HCT116 (cell line): ENCODE measurements around the gene STK32B. TPM values are rescaled to one million over a fixed set of nuclear protein-coding genes. Genes with fewer than 3 reads are reported as not detected.

Experiments
- ATAC-seq: fragments of 200-7000 bp; cut with Tn5 transposase; 2 replicates; pipeline ENCODE4 v1.9.1; 2020; ENCODE audit warnings: mild to moderate bottlenecking, moderate library complexity
- BruUV-seq: library from RNA; stranded (reverse); fragments of 400-500 nt; replicated peaks from 2 replicates; lab custom pipeline; 2021; lab: Mats Ljungman, UMichigan
- CTCF ChIA-PET: fragments of 300-600 bp; sonication (Branson Sonifier 250); formaldehyde crosslinking; loops from one replicate; lab custom pipeline; 2021; ENCODE audit warnings: antibody characterized with exemption; lab: Charles Lee
- POLR2A ChIA-PET: fragments of 300-600, 350-600 bp; sonication (Branson Sonifier 250); formaldehyde crosslinking; loops from one replicate; lab custom pipeline; 2021; ENCODE audit warnings: antibody characterized with exemption; lab: Charles Lee
- RAD21 ChIA-PET, 2 experiments: fragments of 300-600 bp; sonication (Branson Sonifier 250); formaldehyde crosslinking; loops; one replicate each; lab custom pipeline; 2023; ENCODE audit warnings: low total read pairs in 2 of 2; ENCODE audit not compliant: uncharacterized antibody in 2 of 2, unreplicated experiment in 2 of 2, low non-redundant PET in 1 of 2; lab: Charles Lee
- DNase-seq: peaks from one replicate; pipeline ENCODE4 v3.0.0-alpha.2; 2010; ENCODE audit warnings: low read depth, low spot score
- H2AFZ ChIP-seq: fragments of 200-600 bp; shearing (Covaris generic), sonication (generic); 2 replicates; pipeline ENCODE4 v1.6.1; 2017; ENCODE audit warnings: low read depth, mixed run types, mixed read lengths, antibody characterized with exemption, low read length; ENCODE audit not compliant: poor library complexity, severe bottlenecking
- H3K27ac ChIP-seq: 2 replicates; pipeline ENCODE4 v1.5.1; 2012; ENCODE audit warnings: low read depth, low read length
- H3K27me3 ChIP-seq: fragments of 200-600 bp; sonication (generic); 2 replicates; pipeline ENCODE4 v1.6.1; 2016; ENCODE audit warnings: mixed run types, low read length, mixed read lengths; ENCODE audit not compliant: insufficient read depth
- H3K36me3 ChIP-seq, 2 experiments: fragments of 200-500 bp in 1 of 2; fragments of 200-600 bp in 1 of 2; sonication (Bioruptor generic) in 1 of 2; sonication (generic) in 1 of 2; 2 replicates each; pipeline versions ENCODE4 v1.5.1 to v1.6.1; 2014 to 2016; ENCODE audit warnings: low read length in 2 of 2, inconsistent platforms in 1 of 2, mixed read lengths in 1 of 2, mixed run types in 1 of 2; ENCODE audit not compliant: insufficient read depth in 2 of 2, control insufficient read depth in 1 of 2
- H3K4me1 ChIP-seq, 2 experiments: fragments of 200-600 bp in 1 of 2; sonication (generic) in 1 of 2; 2 replicates each; pipeline versions ENCODE4 v1.5.1 to v1.6.1; 2012 to 2017; ENCODE audit warnings: low read length in 2 of 2, inconsistent platforms in 1 of 2, mild to moderate bottlenecking in 1 of 2, mixed read lengths in 1 of 2, mixed run types in 1 of 2, moderate library complexity in 1 of 2; ENCODE audit not compliant: insufficient read depth in 2 of 2, control insufficient read depth in 1 of 2
- H3K4me2 ChIP-seq: fragments of 200-600 bp; sonication (generic); 2 replicates; pipeline ENCODE4 v1.6.1; 2017; ENCODE audit warnings: mixed run types, low read length, mixed read lengths
- H3K4me3 ChIP-seq, 2 experiments: fragments of 200-600 bp in 1 of 2; sonication (generic) in 1 of 2; replicated peaks in 1 of 2; 2 replicates each; pipeline ENCODE4 v1.5.1; 2011 to 2016; ENCODE audit warnings: low read length in 2 of 2, control low read depth in 1 of 2, low read depth in 1 of 2, mild to moderate bottlenecking in 1 of 2, mixed read lengths in 1 of 2, mixed run types in 1 of 2
- H3K79me2 ChIP-seq: fragments of 200-600 bp; sonication (generic); 2 replicates; pipeline ENCODE4 v1.6.1; 2017; ENCODE audit warnings: mild to moderate bottlenecking, mixed run types, low read length, moderate library complexity, mixed read lengths; ENCODE audit not compliant: insufficient read depth
- H3K9ac ChIP-seq: fragments of 200-600 bp; sonication (generic); 2 replicates; pipeline ENCODE4 v1.6.1; 2016; ENCODE audit warnings: low read length, mixed read lengths
- H3K9me2 ChIP-seq: fragments of 200-600 bp; sonication (generic), shearing (Covaris generic); 2 replicates; pipeline ENCODE4 v1.6.1; 2017; ENCODE audit warnings: mixed run types, mild to moderate bottlenecking, moderate library complexity; ENCODE audit not compliant: insufficient read depth
- H3K9me3 ChIP-seq, 2 experiments: fragments of 200-500 bp in 1 of 2; fragments of 200-600 bp in 1 of 2; sonication (Bioruptor generic) in 1 of 2; sonication (generic) in 1 of 2; 2 replicates each; pipeline ENCODE4 v1.6.1; 2014 to 2017; ENCODE audit warnings: low read length in 2 of 2, mixed read lengths in 2 of 2, inconsistent platforms in 1 of 2, low read depth in 1 of 2, mild to moderate bottlenecking in 1 of 2, mixed run types in 1 of 2, moderate library complexity in 1 of 2; ENCODE audit not compliant: control insufficient read depth in 1 of 2, insufficient read depth in 1 of 2
- H4K20me1 ChIP-seq: fragments of 200-600 bp; sonication (generic), shearing (Covaris generic); 2 replicates; pipeline ENCODE4 v1.6.1; 2017; ENCODE audit warnings: mixed run types, mild to moderate bottlenecking, moderate library complexity; ENCODE audit not compliant: insufficient read depth
- ATF3 ChIP-seq: IDR thresholded peaks from 2 replicates; pipeline ENCODE4 v1.6.1; 2012
- CBX3 ChIP-seq: IDR thresholded peaks from 2 replicates; pipeline ENCODE4 v1.6.1; 2012; ENCODE audit warnings: low read depth
- CEBPB ChIP-seq: IDR thresholded peaks from 2 replicates; pipeline ENCODE4 v1.6.1; 2012; ENCODE audit warnings: low read depth
- EGR1 ChIP-seq: IDR thresholded peaks from 2 replicates; pipeline ENCODE4 v1.6.1; 2012; ENCODE audit warnings: low read depth
- ELF1 ChIP-seq: IDR thresholded peaks from 2 replicates; pipeline ENCODE4 v1.6.1; 2012; ENCODE audit warnings: low read depth, borderline replicate concordance
- EZH2 ChIP-seq: fragments of 200-600 bp; sonication (generic); IDR thresholded peaks from 2 replicates; pipeline ENCODE4 v1.6.1; 2017; ENCODE audit warnings: antibody characterized with exemption, mixed run types
- EZH2phosphoT487 ChIP-seq: fragments of 200-600 bp; IDR thresholded peaks from 2 replicates; pipeline ENCODE4 v1.6.1; 2018; ENCODE audit warnings: antibody characterized with exemption, borderline replicate concordance
- POLR2A ChIP-seq: IDR thresholded peaks from 2 replicates; pipeline ENCODE4 v1.7.0; 2011; ENCODE audit warnings: borderline replicate concordance; ENCODE audit not compliant: insufficient read depth, insufficient read length; ENCODE audit errors: extremely low read depth
- POLR2AphosphoS5 ChIP-seq: IDR thresholded peaks from 2 replicates; pipeline ENCODE4 v1.6.1; 2011; ENCODE audit warnings: mild to moderate bottlenecking, low read depth, low read length, moderate library complexity
- RAD21 ChIP-seq: IDR thresholded peaks from 2 replicates; pipeline ENCODE4 v1.6.1; 2012; ENCODE audit warnings: low read depth, mild to moderate bottlenecking
- REST ChIP-seq: IDR thresholded peaks from 2 replicates; pipeline ENCODE4 v1.6.1; 2012; ENCODE audit warnings: low read depth
- TCF7L2 ChIP-seq: IDR thresholded peaks from 2 replicates; pipeline ENCODE4 v1.7.0; 2011; ENCODE audit warnings: borderline replicate concordance, inconsistent platforms; ENCODE audit not compliant: insufficient read depth, insufficient read length; ENCODE audit errors: extremely low read depth
- ZBTB33 ChIP-seq: IDR thresholded peaks from 2 replicates; pipeline ENCODE4 v1.6.1; 2011; ENCODE audit warnings: mild to moderate bottlenecking, low read length, moderate library complexity; ENCODE audit not compliant: insufficient replicate concordance; ENCODE audit errors: extremely low read depth
- ZFX ChIP-seq: fragments of 450-650 bp; IDR thresholded peaks from 2 replicates; pipeline ENCODE4 v1.6.1; 2017
- ZNF274 ChIP-seq: fragments of 200-500 bp; sonication (Bioruptor generic); IDR thresholded peaks from 2 replicates; pipeline ENCODE4 v1.6.1; 2014; ENCODE audit warnings: mild to moderate bottlenecking, low read depth, low read length, inconsistent platforms
- intact Hi-C: fragments of 100-400 bp; cut with micrococcal nuclease; formaldehyde crosslinking; loops from 2 replicates; pipeline ENCODE4 v1.10.0; 2022
- total RNA-seq: library from RNA; stranded (reverse); gene quantifications from one replicate; pipeline ENCODE4 v1.2.1, GENCODE V29; 2021; ENCODE audit not compliant: unreplicated experiment

The STK32B gene
- total RNA-seq, 1 experiment from 2014 or later: not detected

- no peaks in the 10 kb centered on the region for H4K20me1 ChIP-seq
- H3K9ac ChIP-seq: no peak overlapping the region
- ChIA-PET POLR2A (no interaction called here), RAD21 (no interaction called here), CTCF (no interaction called here)
- H3K4me3 ChIP-seq: no peak overlapping the region
- peaks cover 12% of the 10 kb centered on the region; the same call in 1 of the 2 replicates for H3K27me3 ChIP-seq
- intact Hi-C loops: no loop called here
- BruUV-seq: no TSS peak
- H3K9me2 ChIP-seq: no peaks in the 10 kb centered on the region
- ATAC-seq (no peak), DNase-seq (no peak)
- no peaks in the 10 kb centered on the region for H3K36me3 ChIP-seq
- no peaks in the 10 kb centered on the region for H3K9me3 ChIP-seq
- H2AFZ ChIP-seq: no peak overlapping the region
- TF ChIP-seq EGR1 (no peak), POLR2AphosphoS5 (no peak), ATF3 (no peak), CEBPB (no peak), ZFX (no peak), ZBTB33 (no peak), EZH2phosphoT487 (no peak), ELF1 (no peak), EZH2 (no peak), POLR2A (no peak), ZNF274 (no peak), CBX3 (no peak), TCF7L2 (no peak), REST (no peak), RAD21 (no peak)
- no peaks in the 10 kb centered on the region for H3K79me2 ChIP-seq
- no peak overlapping the region for H3K27ac ChIP-seq
- H3K4me1 ChIP-seq: no peaks in the 10 kb centered on the region
- no peak overlapping the region for H3K4me2 ChIP-seq
Observed at GRCh38 chr4:5096261-5096660, 45.0 kb downstream of the STK32B start.
